Raji (cell line): ENCODE measurements around the gene CDH19.

Source experiments
- POLR2A ChIP-seq: IDR thresholded peaks from 2 replicates; pipeline ENCODE4 v1.6.1; 2011; ENCODE audit warnings: low read depth, low read length, control low read depth; ENCODE audit not compliant: insufficient read depth

Gene CDH19

GRCh38 chr18:66587430-66587829, 16.5 kb downstream of the CDH19 start:
- TF ChIP-seq POLR2A: no peak

- no peak for TF ChIP-seq POLR2A
Observed at GRCh38 chr18:66582211-66582610, 21.7 kb downstream of the CDH19 start.

GRCh38 chr18:66575263-66575662, 28.6 kb downstream of the CDH19 start:
- no peak for TF ChIP-seq POLR2A

- TF ChIP-seq POLR2A: no peak
Observed at GRCh38 chr18:66571845-66572244, 32.0 kb downstream of the CDH19 start.

DNA sequence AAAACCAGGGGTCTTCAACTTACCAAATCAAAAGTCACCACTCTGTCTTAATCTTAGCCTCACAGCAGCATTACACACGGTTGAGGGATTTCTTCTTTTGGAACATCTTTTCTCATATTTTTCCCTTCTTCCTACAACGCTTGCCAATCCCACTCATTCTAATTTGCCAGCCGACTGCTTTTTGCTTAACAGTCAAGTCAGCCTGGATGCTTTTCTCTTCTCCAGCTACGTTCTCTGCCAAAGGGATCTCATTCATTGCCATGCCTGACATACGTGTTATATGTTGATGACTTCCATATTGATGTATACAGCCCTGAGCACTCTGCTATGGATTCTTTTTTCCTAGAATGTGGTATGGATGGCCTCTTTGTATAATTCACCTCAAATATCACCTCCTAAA, 37.3 kb downstream of the CDH19 start:
- no peak for TF ChIP-seq POLR2A

DNA sequence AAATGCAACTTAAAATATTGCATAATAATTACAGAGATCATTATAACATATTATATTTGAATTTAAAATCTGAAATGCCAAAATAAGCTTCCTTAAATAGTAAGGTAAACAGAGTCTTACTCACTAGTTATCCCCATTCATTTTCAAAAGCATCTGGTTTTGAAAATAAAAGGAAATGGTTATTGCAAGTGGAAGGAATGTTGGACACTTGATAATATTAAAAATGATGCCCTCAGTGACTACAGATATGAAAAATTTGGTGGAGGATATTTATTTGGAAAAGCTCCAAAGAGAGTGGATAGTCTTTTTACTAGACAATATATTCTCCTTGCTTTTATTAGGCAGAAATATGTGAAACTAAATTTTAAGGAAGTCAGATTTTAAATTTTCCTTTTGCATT, 39.7 kb downstream of the CDH19 start:
- TF ChIP-seq POLR2A: no peak

- TF ChIP-seq POLR2A: no peak
Observed at GRCh38 chr18:66562279-66562678, 41.6 kb downstream of the CDH19 start.

DNA sequence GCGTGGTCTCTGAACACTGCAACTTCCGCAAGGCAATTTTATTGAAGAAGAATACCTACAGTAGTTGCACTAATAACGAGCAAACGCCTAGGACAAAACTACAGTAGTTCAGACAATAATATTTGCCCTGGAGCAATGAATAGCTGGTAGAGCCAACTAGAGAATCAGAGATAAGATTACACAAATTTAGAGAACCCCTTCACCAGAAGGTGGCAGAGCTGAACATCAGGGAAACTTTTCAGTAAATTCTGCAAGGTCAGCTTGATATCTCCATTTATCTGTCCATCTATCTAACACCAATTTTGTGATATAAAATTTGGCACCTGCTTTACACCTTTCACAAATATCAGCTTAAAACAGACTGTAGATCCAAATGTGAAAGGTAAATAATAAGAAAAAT, 43.8 kb downstream of the CDH19 start:
- TF ChIP-seq POLR2A: no peak

DNA sequence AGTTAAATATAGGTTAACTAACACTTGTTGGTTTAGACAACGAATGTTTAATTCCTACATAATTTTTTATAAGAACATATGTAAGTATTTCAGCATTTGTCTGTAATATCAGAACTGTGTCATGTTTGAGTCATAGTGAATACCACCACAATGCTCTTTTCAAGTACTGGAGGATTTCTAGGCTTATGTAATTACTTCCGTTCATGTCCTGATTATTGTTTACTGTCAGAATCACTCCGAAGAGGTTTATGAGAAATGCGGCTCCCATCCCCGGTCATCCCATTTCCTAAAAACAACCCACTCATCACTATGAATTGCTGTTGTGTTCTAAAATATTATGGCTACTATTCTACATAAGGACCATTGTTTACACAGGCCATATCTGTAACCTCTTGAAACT, 45.1 kb downstream of the CDH19 start:
- no peak for TF ChIP-seq POLR2A

- TF ChIP-seq POLR2A: no peak
Observed at GRCh38 chr18:66557091-66557490, 46.8 kb downstream of the CDH19 start.

DNA sequence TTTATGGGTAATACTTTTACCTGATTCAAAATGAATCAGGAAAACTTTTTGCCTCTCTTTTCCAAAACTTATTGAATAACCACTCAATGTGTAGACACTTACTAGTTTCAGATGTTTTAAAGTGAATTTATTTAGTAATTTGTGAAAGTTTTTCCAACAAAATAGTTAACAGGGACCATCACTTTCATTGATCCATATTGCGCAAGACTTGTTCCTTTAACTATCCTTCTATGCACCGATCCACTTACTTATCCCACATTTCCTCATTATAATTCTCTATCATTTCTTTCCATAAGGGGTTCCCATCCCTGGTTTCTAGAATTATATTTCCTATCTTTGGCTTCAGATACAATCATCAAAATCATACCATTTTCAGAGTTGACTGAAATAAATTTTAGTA, 48.3 kb downstream of the CDH19 start:
- no peak for TF ChIP-seq POLR2A

GRCh38 chr18:66553824-66554223, 50.1 kb downstream of the CDH19 start:
- no peak for TF ChIP-seq POLR2A

DNA sequence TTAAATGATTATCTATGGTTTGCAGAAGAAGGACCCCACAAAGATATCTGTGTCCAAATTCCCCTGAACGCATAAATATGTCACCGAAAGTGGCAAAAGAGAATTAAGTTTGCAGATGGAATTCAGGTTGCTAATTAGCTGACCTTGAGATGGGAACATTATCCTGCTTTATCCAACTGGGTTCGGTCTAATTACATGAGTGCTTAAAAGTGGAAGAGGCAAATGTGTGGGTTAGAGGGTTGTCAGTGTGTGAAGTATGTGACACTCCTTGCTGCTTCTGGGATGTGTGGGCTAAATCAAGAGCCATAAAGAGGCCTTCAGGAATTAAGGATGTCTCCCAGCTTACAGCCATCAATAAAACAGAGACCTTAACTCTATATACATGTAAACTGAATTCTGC, 53.5 kb downstream of the CDH19 start:
- TF ChIP-seq POLR2A: no peak

DNA sequence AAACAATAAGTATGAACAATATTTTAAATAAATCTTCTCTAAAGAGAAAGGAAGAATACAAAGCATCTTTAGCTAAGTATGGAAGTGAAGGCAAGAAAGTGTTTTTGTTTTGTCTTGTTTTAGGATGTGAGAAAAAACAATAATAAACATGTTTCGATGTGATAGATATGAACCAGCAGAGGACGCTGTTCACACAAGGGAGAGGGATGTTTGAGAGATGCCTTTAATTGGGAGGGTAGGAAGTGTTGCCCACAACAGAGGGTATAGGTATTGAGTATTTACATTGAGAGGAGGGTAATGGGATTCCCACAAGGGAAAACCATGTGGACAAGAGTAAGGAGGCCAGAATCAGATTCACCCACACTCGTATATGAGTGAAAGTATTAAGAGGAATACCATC, 55.1 kb downstream of the CDH19 start:
- TF ChIP-seq POLR2A: no peak

DNA sequence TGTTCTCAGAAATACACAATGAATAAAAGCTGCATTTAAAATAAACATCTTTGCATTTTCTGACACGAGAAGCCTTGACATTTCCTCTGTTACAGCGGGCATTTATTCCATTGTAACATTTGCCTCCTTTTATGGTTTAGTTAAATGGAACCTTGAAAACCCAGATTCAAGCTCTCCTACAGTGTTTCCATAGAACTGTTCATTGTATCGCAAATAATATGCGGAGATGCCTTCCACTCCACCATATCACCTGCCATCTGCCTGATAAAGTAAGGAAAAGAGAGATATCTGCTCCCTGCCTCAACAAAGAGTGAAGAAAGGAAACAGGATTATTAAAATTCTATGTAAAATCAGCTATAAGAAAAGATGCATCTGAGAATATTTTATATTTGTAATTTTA, 69.8 kb downstream of the CDH19 start:
- TF ChIP-seq POLR2A: no peak

DNA sequence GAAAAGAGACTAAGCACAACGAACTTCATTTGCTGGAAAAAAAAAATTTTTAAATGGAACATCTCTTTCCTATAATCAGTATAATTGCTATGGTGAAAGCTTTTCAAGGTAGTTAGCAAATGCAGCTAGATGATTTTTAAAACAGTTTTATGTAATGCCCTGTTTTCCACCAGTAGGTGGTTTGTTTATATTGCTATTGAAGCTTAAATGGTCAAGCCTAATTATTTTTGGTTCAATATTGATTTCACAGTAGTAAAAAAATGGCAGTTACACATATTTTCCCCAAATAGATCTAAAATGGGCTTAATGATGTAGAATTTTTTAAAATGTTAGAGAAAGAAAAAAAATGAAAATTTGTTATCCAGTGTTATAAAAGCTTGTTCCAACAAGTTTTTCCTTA, 70.2 kb downstream of the CDH19 start:
- no peak for TF ChIP-seq POLR2A

DNA sequence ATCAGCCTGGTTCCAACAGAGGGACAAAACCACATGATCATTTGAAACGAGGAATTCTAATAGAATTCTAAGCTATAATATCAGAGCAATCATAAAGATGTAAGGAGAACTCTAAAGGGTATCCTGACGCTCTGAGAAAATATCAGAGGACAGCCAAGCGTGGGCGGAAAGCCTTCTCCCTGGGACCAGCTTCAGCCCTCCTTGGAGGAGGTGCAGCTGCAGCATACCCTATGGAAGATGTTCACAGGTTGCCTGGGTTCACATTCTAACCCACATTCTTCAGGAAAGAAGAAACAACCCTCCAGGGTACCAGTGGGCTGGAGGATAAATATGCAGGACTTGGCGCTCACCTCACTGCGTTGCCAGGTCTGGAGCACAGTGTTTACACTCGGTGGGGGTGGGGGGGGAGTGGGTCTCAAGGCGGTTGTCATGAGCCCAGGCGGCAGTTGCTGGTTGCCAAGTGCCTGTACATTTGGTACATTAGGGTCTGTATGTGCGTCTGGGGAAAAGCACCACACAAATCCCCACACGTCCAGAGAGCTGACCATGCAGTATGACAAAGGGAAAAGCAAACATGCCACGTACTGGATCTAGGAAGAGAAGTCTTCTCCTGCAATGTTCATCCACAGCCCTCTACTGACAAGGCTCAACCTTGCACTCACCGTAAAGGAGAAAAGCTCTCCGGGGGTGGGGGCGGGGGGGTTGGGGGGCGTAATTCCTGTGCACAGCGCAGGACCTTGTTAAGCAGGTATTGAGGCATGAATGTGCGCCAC, 80.5 kb downstream of the CDH19 start:
- TF ChIP-seq POLR2A: no peak
